Measurements from ENCODE around the gene PPIF. TPM values are rescaled to one million over a fixed set of nuclear protein-coding genes. Genes with fewer than 3 reads are reported as not detected.

Gene PPIF
- total RNA-seq, 1 experiment from 2014 or later = 42.3 TPM

DNA sequence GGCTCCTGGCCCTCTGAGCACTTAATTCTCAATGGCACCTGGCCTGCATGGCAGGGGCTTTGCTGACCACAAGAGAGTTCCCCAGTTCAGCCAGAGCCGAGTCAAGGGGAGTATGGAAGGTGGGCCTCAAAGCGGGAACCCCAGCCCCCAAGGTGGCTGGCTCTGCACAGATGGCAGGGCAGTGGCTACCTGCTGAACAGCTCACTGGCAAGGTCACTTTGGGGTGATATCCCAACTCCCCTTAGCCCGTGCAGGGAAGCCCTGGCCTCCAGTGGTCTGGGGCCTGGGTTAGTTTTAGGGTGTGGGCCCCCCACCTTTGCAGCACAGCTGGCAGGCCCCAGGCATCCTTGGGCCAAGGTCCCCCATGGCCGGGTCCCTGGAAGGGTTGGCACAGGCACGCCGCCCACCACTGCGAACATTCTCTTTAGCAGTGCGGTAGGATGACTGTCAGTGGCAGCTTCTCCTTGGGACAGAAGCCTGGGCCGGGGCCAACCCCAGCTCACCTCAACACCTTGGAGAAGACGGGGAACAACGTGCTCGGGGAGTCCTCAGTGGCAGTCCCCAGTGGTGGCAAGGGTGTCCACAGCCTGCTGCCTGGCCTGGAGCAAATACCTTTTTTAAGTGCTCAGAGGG is 36.8 kb downstream of the PPIF start:
- no peaks in the 10 kb centered on the region for H3K27me3 ChIP-seq
- H3K36me3 ChIP-seq = no peaks in the 10 kb centered on the region; the same call in 1 of the 2 replicates
- H3K4me3 ChIP-seq = no peak overlapping the region
- H3K9me3 ChIP-seq = no peaks in the 10 kb centered on the region
- DNase-seq = no peak

DNA sequence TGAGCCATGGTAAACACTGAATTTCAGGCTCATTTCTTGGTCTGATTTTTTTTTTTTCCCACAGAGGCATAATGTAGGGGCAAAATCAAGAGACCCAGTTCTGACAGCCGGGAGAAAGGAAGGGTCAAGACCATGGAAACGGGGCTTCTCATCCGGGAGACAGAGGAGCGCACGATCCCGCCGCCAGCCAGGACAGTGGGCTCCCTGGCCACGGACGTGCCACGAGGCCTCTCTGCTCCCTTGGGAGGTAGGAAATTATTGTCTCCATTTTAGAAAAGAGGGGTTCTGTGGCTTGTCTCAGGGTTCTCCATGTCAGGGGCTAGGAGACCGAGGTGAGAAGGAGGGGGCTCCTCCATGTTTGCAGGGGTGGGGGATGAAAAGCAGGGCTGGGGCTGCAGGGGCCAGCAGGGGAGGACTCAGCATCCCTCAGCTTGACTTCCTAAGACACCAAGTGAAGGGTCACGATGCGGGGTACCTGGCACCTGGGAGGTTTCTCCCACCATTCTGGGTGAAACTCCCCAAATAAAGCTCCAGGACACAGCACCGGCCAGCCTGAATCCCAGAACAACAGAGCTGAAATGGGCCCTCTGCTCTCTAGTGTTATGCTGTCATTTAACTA is 37.6 kb downstream of the PPIF start:
- H3K9me3 ChIP-seq = no peaks in the 10 kb centered on the region
- H3K4me3 ChIP-seq = no peak overlapping the region
- H3K27me3 ChIP-seq = no peaks in the 10 kb centered on the region
- H3K36me3 ChIP-seq = no peaks in the 10 kb centered on the region; the same call in none of the 2 replicates
- no peak for DNase-seq

DNA sequence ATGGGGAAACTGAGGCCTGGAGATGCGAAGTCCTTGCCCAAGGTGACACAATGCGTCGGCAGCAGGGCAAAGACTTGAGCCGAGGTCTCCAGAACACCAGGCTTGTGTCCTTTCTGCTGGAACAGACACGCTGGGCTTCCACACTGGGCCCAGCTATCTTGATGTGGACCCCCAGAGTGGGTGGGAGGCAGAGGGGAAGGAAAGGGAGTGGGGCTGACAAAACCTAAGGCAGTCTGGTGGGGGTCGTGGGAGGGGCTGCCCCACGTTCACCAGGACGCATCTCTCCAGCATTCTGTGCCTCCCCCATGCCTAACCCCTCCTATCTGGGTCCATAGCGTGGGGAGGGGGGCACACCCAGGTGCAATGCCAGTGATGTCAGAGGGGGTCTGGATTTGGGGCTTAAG is 38.1 kb downstream of the PPIF start:
- no peaks in the 10 kb centered on the region; the same call in none of the 2 replicates for H3K36me3 ChIP-seq
- no peak overlapping the region for H3K4me3 ChIP-seq
- H3K9me3 ChIP-seq = no peaks in the 10 kb centered on the region
- H3K27me3 ChIP-seq = no peaks in the 10 kb centered on the region
- DNase-seq = no peak

- no peaks in the 10 kb centered on the region for H3K9me3 ChIP-seq
- no peak for DNase-seq
- H3K27me3 ChIP-seq = no peaks in the 10 kb centered on the region
- H3K4me3 ChIP-seq = no peak overlapping the region
- H3K36me3 ChIP-seq = no peaks in the 10 kb centered on the region; the same call in none of the 2 replicates
These were observed 38.7 kb downstream of the PPIF start for GRCh38 chr10:79385804-79386531.

DNA sequence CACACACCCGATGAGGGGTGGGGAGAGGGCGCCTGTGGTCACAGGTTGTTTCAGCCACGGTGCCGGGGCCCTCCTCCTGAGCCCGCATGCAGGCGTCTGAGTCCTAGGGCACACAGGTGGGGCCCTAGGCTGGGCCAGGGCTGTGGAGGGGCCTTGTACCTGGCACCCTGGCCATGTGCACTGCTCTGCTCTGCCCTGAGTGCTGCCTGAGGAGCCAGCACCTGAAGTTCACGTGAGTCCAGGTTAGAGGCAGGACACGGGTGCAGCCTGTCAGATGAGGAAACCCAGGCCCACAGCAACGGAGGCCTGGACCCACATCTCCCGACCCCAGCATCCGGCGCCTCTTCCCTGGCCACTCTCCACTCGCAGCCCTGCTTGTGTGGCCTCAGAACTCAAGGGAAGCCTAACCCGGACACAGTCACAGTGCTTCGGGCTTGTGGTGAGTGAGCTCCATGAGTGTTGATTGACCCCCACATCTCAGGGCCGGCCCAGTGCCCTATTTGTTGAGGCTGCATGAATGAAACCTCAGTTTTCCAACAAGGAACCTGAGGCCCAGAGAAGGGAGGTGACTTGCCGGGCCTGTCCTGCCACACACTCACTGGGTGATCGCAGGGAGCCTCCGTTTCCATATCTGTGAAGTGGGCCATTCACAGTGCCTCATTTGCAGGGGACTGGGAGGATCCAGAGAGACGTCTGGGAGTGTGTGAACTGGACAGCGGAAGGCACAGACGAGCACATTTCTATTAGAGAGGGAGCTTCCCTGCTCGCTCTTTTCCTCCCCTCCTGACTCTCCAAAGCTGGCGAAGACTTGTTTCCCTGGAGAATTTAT is 39.6 kb downstream of the PPIF start:
- Histone ChIP-seq H3K27me3 (no peaks in the 10 kb centered on the region), H3K9me3 (no peaks in the 10 kb centered on the region), H3K4me3 (no peak overlapping the region), H3K36me3 (no peaks in the 10 kb centered on the region; the same call in none of the 2 replicates)
- no peak for DNase-seq

GRCh38 chr10:79387466-79387973 is 40.3 kb downstream of the PPIF start:
- Histone ChIP-seq H3K4me3 (no peak overlapping the region), H3K9me3 (no peaks in the 10 kb centered on the region), H3K36me3 (no peaks in the 10 kb centered on the region; the same call in none of the 2 replicates), H3K27me3 (no peaks in the 10 kb centered on the region)
- no peak for DNase-seq

DNA sequence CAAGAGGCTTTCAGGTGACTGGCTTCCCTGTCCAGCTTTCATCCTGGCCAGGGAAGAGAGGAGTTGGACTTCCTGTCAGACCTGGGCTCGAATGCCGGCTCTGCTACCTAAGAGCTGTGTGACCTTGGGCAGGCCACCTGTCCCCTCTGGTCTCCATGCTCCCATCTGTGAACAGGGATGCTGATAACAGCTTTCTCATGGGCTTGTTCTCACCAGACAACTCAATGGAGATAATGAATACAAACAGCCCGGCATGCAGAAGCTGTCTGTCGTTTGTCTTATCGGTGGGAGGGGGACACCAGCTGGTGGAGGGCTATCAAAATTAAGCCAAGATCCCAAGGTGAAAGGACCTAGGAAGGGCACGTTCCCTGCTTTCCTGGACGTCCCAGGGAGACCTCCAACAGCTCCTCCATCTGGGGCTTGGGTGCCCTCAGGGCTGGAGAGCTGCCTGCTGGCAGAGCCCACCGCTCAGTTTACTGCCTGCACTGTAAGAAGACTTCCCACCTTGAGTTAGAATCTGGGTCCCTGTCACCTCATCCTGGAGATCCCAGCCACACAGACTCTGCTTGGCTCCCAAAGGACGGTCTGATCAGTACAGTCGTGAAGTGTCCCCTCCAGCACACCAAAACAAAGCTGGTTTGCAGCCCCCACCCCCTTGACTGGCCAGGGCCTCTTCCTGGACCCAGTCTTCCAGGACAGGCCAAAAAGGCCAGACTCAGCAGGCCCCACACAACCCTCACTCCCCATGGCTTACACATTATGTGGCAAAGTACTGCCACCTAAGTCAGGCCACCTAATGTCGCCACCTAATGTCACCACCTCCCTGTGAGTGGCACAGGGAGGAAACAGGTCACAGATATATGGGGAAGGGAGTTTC is 40.9 kb downstream of the PPIF start:
- no peaks in the 10 kb centered on the region; the same call in 1 of the 2 replicates for H3K36me3 ChIP-seq
- no peak overlapping the region for H3K4me3 ChIP-seq
- no peaks in the 10 kb centered on the region for H3K27me3 ChIP-seq
- no peaks in the 10 kb centered on the region for H3K9me3 ChIP-seq
- DNase-seq = no peak

DNA sequence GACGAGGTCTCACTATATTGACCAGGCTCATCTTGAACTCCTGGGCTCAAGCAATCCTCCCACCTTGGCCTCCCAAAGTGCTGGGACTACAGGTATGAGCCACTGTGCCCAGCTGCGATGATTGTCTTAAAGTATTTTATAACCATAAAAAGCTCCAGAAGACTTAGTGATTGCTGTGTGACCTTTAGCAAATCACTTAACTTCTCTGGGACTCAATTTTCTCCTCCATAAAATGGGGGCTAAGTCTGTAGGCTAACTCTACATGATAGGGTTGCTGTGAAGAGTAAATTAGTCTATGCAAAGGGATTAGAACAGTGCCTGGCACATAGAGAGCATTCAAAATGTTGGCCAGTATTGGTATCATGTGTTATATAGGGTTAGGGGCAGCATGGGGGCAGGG is 42.8 kb downstream of the PPIF start:
- no peak for DNase-seq
- no peaks in the 10 kb centered on the region for H3K9me3 ChIP-seq
- H3K4me3 ChIP-seq = no peak overlapping the region
- H3K36me3 ChIP-seq = peaks cover 5% of the 10 kb centered on the region; the same call in 1 of the 2 replicates
- no peaks in the 10 kb centered on the region for H3K27me3 ChIP-seq

GRCh38 chr10:79390551-79391229 is 43.4 kb downstream of the PPIF start:
- peaks cover 5% of the 10 kb centered on the region; the same call in 1 of the 2 replicates for H3K36me3 ChIP-seq
- H3K9me3 ChIP-seq = no peaks in the 10 kb centered on the region
- no peaks in the 10 kb centered on the region for H3K27me3 ChIP-seq
- no peak overlapping the region for H3K4me3 ChIP-seq
- no peak for DNase-seq

- DNase-seq = no peak
These were observed 44.2 kb downstream of the PPIF start for GRCh38 chr10:79391231-79392019.

DNA sequence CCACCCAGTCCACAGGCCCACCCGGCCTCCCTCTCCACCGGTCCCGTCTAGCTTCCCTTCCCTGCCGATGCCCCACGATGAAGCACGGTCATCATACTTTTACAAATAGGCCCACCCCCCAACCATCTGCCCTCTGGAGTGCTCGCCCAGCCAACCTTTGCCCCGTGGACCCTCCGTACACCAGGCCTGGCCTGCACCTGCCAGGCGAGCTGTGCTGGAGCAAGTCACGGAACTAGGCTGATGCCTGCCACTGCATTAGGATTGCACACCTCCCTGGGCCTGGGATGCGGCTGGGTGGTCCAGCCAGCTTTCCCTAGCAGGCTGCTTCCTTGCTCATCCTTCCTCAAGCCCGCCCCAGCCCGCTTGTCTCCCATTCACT is 44.7 kb downstream of the PPIF start:
- no peak for DNase-seq
- no peaks in the 10 kb centered on the region for H3K9me3 ChIP-seq
- no peak overlapping the region for H3K4me3 ChIP-seq
- H3K27me3 ChIP-seq = no peaks in the 10 kb centered on the region
- H3K36me3 ChIP-seq = peaks cover 12% of the 10 kb centered on the region; the same call in 1 of the 2 replicates

More at GRCh38 chr10:79391231-79392019, 44.2 kb downstream of the PPIF start:
- Histone ChIP-seq H3K9me3 (no peaks in the 10 kb centered on the region), H3K4me3 (no peak overlapping the region), H3K27me3 (no peaks in the 10 kb centered on the region), H3K36me3 (peaks cover 9% of the 10 kb centered on the region; the same call in 1 of the 2 replicates)

DNA sequence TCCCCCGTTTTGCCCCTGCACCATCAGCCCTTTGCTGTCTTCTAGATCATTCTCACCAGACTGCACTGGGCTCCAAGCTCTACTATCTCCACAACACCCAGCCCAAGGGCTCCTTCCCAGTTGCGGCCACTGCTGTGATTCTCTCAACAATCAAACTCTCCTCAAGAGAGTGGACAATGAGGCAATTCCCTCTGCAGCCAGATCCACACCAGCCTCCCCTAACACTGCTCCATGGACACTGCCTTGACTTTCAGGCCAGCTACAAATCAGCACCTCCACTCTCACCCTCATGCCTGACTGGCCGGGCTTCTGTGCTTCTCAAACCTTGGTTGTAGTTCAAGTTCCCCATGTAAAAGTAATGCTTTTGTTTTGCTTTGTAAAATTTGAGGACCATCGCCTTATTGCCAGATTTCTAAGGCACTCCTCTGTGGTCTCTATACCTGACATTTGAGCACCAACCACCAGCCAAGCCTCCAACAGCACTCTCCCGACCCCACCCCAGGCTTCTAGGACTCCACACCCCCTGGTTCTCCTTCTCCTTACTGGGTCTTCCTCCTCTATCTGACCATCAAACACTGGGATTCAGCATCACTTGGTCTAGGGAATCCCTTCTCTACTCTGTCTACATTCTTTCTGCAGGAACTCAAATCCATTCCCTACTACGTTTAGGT is 45.4 kb downstream of the PPIF start:
- no peak for DNase-seq
- no peak overlapping the region for H3K4me3 ChIP-seq
- no peaks in the 10 kb centered on the region for H3K9me3 ChIP-seq
- H3K27me3 ChIP-seq = no peaks in the 10 kb centered on the region
- H3K36me3 ChIP-seq = peaks cover 16% of the 10 kb centered on the region

DNA sequence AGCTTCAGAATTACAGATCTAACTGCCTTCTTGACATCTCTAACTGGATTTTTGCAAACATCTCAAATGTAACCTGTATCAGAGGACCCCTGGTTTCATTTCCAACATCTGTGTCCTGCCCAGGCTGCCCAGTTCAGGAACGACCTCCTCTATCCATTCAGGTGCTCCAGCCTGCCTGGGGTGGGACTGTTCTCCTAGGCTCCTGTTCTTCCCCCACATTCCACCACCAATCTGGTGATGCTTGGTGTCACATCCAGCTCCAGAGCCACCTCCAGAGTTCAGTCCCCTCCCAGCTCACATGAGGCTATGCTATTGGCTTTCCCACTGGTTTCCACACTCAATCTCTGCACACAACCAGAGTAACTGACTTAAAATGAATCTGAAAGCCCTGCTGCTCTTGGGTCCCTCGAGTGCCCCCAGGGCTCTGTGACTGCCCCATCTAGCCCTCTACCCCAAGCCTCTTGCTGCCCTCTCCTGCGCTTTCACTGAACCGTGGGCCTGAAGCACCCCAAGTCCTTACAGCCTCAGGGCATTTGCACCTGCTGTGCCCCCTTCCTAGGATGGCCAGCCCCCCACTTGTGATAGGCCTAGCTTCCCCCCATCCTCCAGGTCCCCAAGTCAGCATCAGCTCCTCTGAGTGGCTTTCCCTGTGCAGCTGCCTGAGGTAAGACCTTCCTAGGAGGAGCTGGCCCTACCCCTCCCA is 46.1 kb downstream of the PPIF start:
- no peak for DNase-seq
- Histone ChIP-seq H3K36me3 (peaks cover 23% of the 10 kb centered on the region), H3K4me3 (no peak overlapping the region), H3K9me3 (no peaks in the 10 kb centered on the region), H3K27me3 (no peaks in the 10 kb centered on the region)
